GM19438 (cell line): ENCODE data around the gene HLA-F.
A peak's percentile ranks its signal among the peaks of the same experiment; 100 is the strongest.

Experiments
- ATAC-seq: cut with Tn5 transposase; IDR thresholded peaks from one replicate; pipeline ENCODE4 v1.9.1; 2021; ENCODE audit warnings: low read depth; ENCODE audit not compliant: unreplicated experiment

Gene HLA-F

GRCh38 chr6:29742127-29742526 lies 18.9 kb downstream of the HLA-F start:
- no peak for ATAC-seq

GRCh38 chr6:29743025-29743424 lies 19.8 kb downstream of the HLA-F start:
- no peak for ATAC-seq

GRCh38 chr6:29743568-29743967 lies 20.3 kb downstream of the HLA-F start:
- ATAC-seq, result no peak

GRCh38 chr6:29744131-29744530 lies 20.9 kb downstream of the HLA-F start:
- ATAC-seq, result no peak

GRCh38 chr6:29744621-29745020 lies 21.4 kb downstream of the HLA-F start:
- no peak for ATAC-seq

GRCh38 chr6:29745386-29745785 lies 22.2 kb downstream of the HLA-F start:
- no peak for ATAC-seq

GRCh38 chr6:29745855-29746449 lies 22.7 kb downstream of the HLA-F start:
- ATAC-seq, result no peak

GRCh38 chr6:29746846-29747687 lies 23.8 kb downstream of the HLA-F start:
- no peak for ATAC-seq

- no peak for ATAC-seq
Observed at GRCh38 chr6:29747688-29748250, 24.5 kb downstream of the HLA-F start.

GRCh38 chr6:29748391-29749307 lies 25.4 kb downstream of the HLA-F start:
- ATAC-seq, result peak; percentile 60

GRCh38 chr6:29749308-29749662 lies 26.1 kb downstream of the HLA-F start:
- peak; percentile 11 for ATAC-seq

- ATAC-seq, result no peak
Observed at GRCh38 chr6:29749668-29750067, 26.4 kb downstream of the HLA-F start.

GRCh38 chr6:29750709-29751108 lies 27.5 kb downstream of the HLA-F start:
- no peak for ATAC-seq

GRCh38 chr6:29751480-29751879 lies 28.2 kb downstream of the HLA-F start:
- ATAC-seq, result no peak

- peak; percentile 60 for ATAC-seq
Observed at GRCh38 chr6:29752451-29753308, 29.4 kb downstream of the HLA-F start.

- ATAC-seq, result no peak
Observed at GRCh38 chr6:29753309-29753644, 30.0 kb downstream of the HLA-F start.

GRCh38 chr6:29755295-29755871 lies 32.1 kb downstream of the HLA-F start:
- ATAC-seq, result no peak

- no peak for ATAC-seq
Observed at GRCh38 chr6:29757282-29757681, 34.0 kb downstream of the HLA-F start.

GRCh38 chr6:29757701-29758293 lies 34.6 kb downstream of the HLA-F start:
- no peak for ATAC-seq
